Measurements from ENCODE around the gene HAPLN1.

DNA sequence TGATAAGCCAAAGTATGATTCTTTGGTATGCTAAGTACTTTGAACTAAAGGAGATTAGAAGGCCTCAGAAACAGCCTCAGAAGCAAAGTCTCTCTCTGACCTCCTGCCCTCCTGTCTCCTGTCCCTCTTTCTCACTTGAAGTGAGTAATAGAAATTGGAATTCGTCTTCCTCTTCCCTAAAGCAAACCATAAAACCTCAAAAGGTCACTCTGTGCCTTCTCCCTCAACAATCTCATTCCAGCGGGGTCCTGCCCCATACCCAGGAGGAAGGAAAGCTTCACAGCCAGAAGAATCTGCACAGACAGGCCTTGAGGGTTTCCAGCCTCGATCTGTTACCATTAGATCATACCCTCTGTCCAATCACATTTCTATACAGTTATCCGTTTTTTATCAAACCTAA, 87.8 kb downstream of the HAPLN1 start:
- TF ChIP-seq GATA2 (IDR thresholded peaks at IDR 0.05; ENCODE audit: low read depth, low read length) (no peak), GATA3 (IDR thresholded peaks at IDR 0.05; ENCODE audit: low read depth, low read length) (no peak)

All from SH-SY5Y (cell line).